ENCODE measurements around the gene PXN. TPM values are rescaled to one million over a fixed set of nuclear protein-coding genes. Genes with fewer than 3 reads are reported as not detected.

PXN gene
- total and polyA plus RNA-seq, 7 donors, result 64.7 to 166 (median 96.2) TPM

GRCh38 chr12:120220838-120221575 is 44.5 kb downstream of the PXN start:
- no peak overlapping the region for H3K4me3 ChIP-seq
- DNase-seq, result no peak
- peaks cover 13% of the 10 kb centered on the region for H3K4me1 ChIP-seq
- peaks cover 12 to 83% of the 10 kb centered on the region in 2 donors for H3K36me3 ChIP-seq (ENCODE audit: insufficient read depth in 1 of 2, low read depth in 1 of 2)
- intact Hi-C loops (cut with DNase I), result no loop called here
- no peaks in the 10 kb centered on the region for H3K27me3 ChIP-seq (ENCODE audit: insufficient read depth in 3 of 3, low read length in 2 of 3)
- H3K27ac ChIP-seq, result no peak overlapping the region
- WGBS, 3 donors, result 60 to 68% (median 64%) methylated on average over 10 of the region's 10 CpGs
- TF ChIP-seq CTCF (IDR thresholded peaks at IDR 0.05), result no peak
- ATAC-seq, result no peak
- no peaks in the 10 kb centered on the region for H3K9me3 ChIP-seq

- H3K36me3 ChIP-seq (ENCODE audit: insufficient read depth in 1 of 2, low read depth in 1 of 2), result peaks cover 22 to 99% of the 10 kb centered on the region in 2 donors
- DNase-seq, result no peak
- intact Hi-C loops (cut with DNase I), result no loop called here
These were observed 46.6 kb downstream of the PXN start for GRCh38 chr12:120218680-120219606.

GRCh38 chr12:120216742-120217605 is 48.6 kb downstream of the PXN start:
- H3K9me3 ChIP-seq, result no peaks in the 10 kb centered on the region
- no peak for TF ChIP-seq CTCF (IDR thresholded peaks at IDR 0.05)
- WGBS, 3 donors, result 83 to 86% (median 83%) methylated on average over 32 of the region's 32 CpGs
- ATAC-seq, result no peak
- peaks cover 16 to 99% of the 10 kb centered on the region in 2 donors for H3K36me3 ChIP-seq (ENCODE audit: insufficient read depth in 1 of 2, low read depth in 1 of 2)
- intact Hi-C loops (cut with DNase I), result no loop called here
- no peak overlapping the region for H3K27ac ChIP-seq
- H3K4me3 ChIP-seq, result no peak overlapping the region
- no peaks in the 10 kb centered on the region for H3K4me1 ChIP-seq
- no peak for DNase-seq
- H3K27me3 ChIP-seq (ENCODE audit: insufficient read depth in 3 of 3, low read length in 2 of 3), result no peaks in the 10 kb centered on the region

More at GRCh38 chr12:120218680-120219606, 46.6 kb downstream of the PXN start:
- Histone ChIP-seq H3K27ac (no peak overlapping the region), H3K9me3 (no peaks in the 10 kb centered on the region), H3K27me3 (ENCODE audit: insufficient read depth in 3 of 3, low read length in 2 of 3) (no peaks in the 10 kb centered on the region), H3K4me1 (no peaks in the 10 kb centered on the region), H3K4me3 (no peak overlapping the region)
- TF ChIP-seq CTCF (IDR thresholded peaks at IDR 0.05), result no peak
- ATAC-seq, result peak in 1 of 4 donors; percentile 13
- WGBS, 3 donors, result 88 to 90% (median 89%) methylated on average over 19 of the region's 19 CpGs

All from psoas muscle (tissue), 8 donors.